Mesothelial cell of epicardium (in vitro differentiated cells): ENCODE measurements around the gene EBI3. TPM values are rescaled to one million over a fixed set of nuclear protein-coding genes. Genes with fewer than 3 reads are reported as not detected.
"Not testable (repeated sequence)": the region's sequence is repeated elsewhere in the genome, so short reads cannot be mapped to it uniquely, and the experiment has no call there.

Experiments
- DNase-seq, 2 experiments: peaks; one replicate each; pipeline ENCODE4 v3.0.0; 2021; ENCODE audit warnings: low spot score in 2 of 2; ENCODE audit not compliant: unreplicated experiment in 2 of 2
- H3K27ac Mint-ChIP-seq: 2 replicates; pipeline ENCODE4 v1.8.0; 2021; ENCODE audit warnings: mixed read lengths
- H3K27me3 Mint-ChIP-seq: 2 replicates; pipeline ENCODE4 v1.8.0; 2021; ENCODE audit warnings: low read depth, mixed read lengths
- H3K36me3 Mint-ChIP-seq: 2 replicates; pipeline ENCODE4 v1.8.0; 2021; ENCODE audit warnings: mixed read lengths
- H3K4me1 Mint-ChIP-seq: 2 replicates; pipeline ENCODE4 v1.8.0; 2021; ENCODE audit warnings: mixed read lengths
- H3K4me3 Mint-ChIP-seq: 2 replicates; pipeline ENCODE4 v1.8.0; 2021; ENCODE audit warnings: mild to moderate bottlenecking, moderate library complexity, mixed read lengths
- H3K9me3 Mint-ChIP-seq: 2 replicates; pipeline ENCODE4 v1.8.0; 2021; ENCODE audit warnings: mixed read lengths
- total RNA-seq: library from RNA; stranded (reverse); gene quantifications from 3 replicates; pipeline ENCODE4 v1.2.1, GENCODE V29; 2021
- TF ChIP-seq, protein P1 (sequence below): fragments of 200-600 bp; sonication (generic); IDR thresholded peaks from one replicate; pipeline ENCODE4 v1.5.0; 2021; ENCODE audit warnings: antibody characterized with exemption; ENCODE audit not compliant: unreplicated experiment

Gene EBI3
- total RNA-seq, 1 donor from 2014 or later: 0.96 TPM

DNA sequence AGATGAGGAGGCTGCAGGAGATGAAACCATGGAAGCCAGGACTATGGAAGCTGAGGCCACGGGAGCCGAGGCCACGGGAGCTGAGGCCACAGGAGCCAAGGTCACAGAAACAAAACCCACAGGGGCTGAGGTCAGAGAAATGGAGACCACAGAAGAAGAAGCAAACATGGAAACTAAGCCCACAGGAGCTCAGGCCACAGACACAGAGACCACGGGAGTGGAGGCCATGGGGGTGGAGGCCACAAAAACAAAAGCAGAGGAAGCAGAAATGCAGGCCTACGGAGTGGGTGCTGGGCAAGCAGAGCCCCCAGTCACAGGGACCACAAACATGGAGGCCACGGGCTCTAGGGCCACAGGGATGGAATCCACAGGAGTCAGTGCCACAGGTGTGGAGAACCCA, 12.5 kb upstream of the EBI3 start:
- no peak overlapping the region for H3K27ac Mint-ChIP-seq
- TF ChIP-seq, protein P1, sequence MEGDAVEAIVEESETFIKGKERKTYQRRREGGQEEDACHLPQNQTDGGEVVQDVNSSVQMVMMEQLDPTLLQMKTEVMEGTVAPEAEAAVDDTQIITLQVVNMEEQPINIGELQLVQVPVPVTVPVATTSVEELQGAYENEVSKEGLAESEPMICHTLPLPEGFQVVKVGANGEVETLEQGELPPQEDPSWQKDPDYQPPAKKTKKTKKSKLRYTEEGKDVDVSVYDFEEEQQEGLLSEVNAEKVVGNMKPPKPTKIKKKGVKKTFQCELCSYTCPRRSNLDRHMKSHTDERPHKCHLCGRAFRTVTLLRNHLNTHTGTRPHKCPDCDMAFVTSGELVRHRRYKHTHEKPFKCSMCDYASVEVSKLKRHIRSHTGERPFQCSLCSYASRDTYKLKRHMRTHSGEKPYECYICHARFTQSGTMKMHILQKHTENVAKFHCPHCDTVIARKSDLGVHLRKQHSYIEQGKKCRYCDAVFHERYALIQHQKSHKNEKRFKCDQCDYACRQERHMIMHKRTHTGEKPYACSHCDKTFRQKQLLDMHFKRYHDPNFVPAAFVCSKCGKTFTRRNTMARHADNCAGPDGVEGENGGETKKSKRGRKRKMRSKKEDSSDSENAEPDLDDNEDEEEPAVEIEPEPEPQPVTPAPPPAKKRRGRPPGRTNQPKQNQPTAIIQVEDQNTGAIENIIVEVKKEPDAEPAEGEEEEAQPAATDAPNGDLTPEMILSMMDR: no peak
- peaks cover 26% of the 10 kb centered on the region for H3K27me3 Mint-ChIP-seq
- H3K9me3 Mint-ChIP-seq: no peaks in the 10 kb centered on the region
- H3K4me3 Mint-ChIP-seq: no peak overlapping the region
- no peaks in the 10 kb centered on the region for H3K4me1 Mint-ChIP-seq
- no peak for DNase-seq
- H3K36me3 Mint-ChIP-seq: no peaks in the 10 kb centered on the region

DNA sequence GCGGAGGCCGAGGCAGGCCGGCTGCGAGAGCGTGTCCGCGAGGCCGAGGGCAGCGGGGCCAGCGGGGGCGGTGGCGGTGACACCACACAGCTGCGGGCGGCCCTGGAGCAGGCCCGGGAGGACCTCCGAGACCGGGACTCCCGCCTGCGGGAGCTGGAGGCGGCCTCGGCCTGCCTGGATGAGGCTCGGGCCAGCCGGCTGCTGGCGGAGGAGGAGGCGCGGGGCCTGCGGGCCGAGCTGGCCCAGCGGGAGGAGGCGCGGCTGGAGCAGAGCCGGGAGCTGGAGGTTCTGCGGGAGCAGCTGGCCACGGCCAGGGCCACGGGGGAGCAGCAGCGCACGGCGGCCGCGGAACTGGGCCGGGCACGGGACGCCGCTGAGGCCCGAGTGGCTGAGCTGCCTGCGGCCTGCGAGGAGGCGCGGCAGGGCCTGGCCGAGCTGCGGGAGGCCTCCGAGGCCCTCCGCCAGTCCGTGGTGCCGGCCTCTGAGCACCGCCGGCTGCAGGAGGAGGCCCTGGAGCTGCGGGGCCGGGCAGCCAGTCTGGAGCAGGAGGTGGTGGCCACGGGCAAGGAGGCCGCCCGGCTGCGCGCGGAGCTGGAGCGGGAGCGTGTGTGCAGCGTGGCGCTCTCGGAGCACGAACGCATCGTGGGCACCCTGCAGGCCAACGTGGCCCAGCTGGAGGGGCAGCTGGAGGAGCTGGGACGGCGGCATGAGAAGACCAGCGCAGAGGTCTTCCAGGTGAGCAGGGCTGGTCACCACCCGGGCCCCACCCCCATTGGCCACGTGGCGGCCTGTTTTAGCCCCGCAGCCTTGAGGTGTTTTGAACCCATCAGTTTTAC, 11.7 kb upstream of the EBI3 start:
- Mint-ChIP-seq H3K4me1 (no peaks in the 10 kb centered on the region), H3K36me3 (no peaks in the 10 kb centered on the region), H3K27ac (no peak overlapping the region), H3K27me3 (peaks cover 20% of the 10 kb centered on the region), H3K4me3 (no peak overlapping the region), H3K9me3 (no peaks in the 10 kb centered on the region)
- no peak for DNase-seq
- TF ChIP-seq, protein P1: no peak

- H3K4me3 Mint-ChIP-seq, H3K4me1 Mint-ChIP-seq, H3K27ac Mint-ChIP-seq, H3K36me3 Mint-ChIP-seq, H3K9me3 Mint-ChIP-seq, DNase-seq: not testable (repeated sequence)
- H3K27me3 Mint-ChIP-seq: peaks cover 11% of the 10 kb centered on the region
These were observed 10.8 kb upstream of the EBI3 start for GRCh38 chr19:4218523-4218922.

DNA sequence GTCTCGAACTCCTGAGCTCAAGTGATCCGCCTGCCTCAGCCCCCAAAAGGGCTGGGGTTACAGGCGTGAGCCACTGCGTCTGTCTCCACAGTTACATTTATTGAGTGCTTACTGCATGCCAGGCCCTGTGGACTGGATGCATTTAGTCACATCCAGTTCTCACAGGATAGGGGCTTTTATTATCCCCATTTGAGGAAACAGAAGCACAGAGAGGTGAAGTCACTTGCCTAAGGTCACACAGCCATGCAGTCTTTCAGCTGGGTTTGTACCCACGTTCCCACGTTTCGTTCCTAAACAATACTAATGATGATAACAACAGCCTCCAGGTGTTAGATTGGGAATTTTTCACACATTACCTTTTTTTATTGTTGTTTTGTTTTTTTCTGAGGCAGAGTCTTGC, 9.1 kb upstream of the EBI3 start:
- Mint-ChIP-seq H3K36me3 (no peaks in the 10 kb centered on the region), H3K4me1 (no peaks in the 10 kb centered on the region), H3K27ac (no peak overlapping the region), H3K9me3 (no peaks in the 10 kb centered on the region), H3K27me3 (no peaks in the 10 kb centered on the region), H3K4me3 (no peak overlapping the region)
- TF ChIP-seq, protein P1: no peak
- no peak for DNase-seq

GRCh38 chr19:4224470-4224869, 4.9 kb upstream of the EBI3 start:
- no peaks in the 10 kb centered on the region for H3K4me1 Mint-ChIP-seq
- DNase-seq: no peak
- TF ChIP-seq, protein P1: no peak
- no peaks in the 10 kb centered on the region for H3K36me3 Mint-ChIP-seq
- H3K9me3 Mint-ChIP-seq: no peaks in the 10 kb centered on the region
- H3K4me3 Mint-ChIP-seq: no peak overlapping the region
- peaks cover 4% of the 10 kb centered on the region for H3K27me3 Mint-ChIP-seq
- no peak overlapping the region for H3K27ac Mint-ChIP-seq

DNA sequence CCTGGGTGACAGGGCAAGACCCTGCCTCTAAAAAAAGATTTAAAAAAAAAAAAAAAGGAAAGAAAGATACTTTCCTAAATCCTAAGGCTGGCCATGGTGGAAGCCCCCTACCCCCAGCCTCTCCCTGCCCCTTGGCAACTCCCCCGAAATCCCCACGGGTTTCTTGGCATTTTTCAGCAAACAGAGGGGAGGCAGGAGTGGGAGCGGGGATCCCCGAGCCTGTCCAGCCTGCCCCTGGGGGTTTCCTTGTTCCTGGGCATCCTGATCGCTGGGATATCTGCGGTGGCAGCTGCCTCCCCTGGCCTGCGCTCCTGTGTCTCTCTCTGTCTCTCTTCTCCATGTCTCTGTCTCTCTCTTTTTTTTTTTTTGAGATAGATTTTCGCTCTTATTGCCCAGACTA, 3.4 kb upstream of the EBI3 start:
- H3K4me1 Mint-ChIP-seq: no peaks in the 10 kb centered on the region
- no peak overlapping the region for H3K27ac Mint-ChIP-seq
- H3K36me3 Mint-ChIP-seq: no peaks in the 10 kb centered on the region
- TF ChIP-seq, protein P1: no peak
- H3K4me3 Mint-ChIP-seq: no peak overlapping the region
- peaks cover 6% of the 10 kb centered on the region for H3K27me3 Mint-ChIP-seq
- H3K9me3 Mint-ChIP-seq: no peaks in the 10 kb centered on the region
- no peak for DNase-seq
